Measurements from ENCODE around the gene MOBP.

Gene MOBP

DNA sequence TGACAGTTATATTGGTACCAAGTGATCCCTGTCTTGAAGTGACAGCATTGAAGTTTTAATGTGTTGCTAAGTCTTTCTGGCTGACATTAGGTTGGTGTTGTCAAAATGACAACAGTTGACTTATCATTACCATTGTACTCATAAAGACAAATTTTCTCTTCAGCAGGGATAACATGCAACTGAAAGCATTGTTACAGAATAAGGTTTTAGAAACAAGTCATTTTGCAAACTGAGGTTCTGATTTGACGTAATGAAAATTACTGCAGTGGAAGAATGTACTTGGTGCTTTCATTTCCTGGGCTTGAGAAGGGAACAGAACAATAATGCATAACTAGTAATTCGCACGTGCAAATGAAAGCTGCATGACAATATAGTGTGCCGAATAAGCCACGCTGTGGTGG is 75.1 kb downstream of the MOBP start:
- DNase-seq: no peak

- DNase-seq: no peak
Observed at GRCh38 chr3:39548282-39548681, 80.8 kb downstream of the MOBP start.

DNA sequence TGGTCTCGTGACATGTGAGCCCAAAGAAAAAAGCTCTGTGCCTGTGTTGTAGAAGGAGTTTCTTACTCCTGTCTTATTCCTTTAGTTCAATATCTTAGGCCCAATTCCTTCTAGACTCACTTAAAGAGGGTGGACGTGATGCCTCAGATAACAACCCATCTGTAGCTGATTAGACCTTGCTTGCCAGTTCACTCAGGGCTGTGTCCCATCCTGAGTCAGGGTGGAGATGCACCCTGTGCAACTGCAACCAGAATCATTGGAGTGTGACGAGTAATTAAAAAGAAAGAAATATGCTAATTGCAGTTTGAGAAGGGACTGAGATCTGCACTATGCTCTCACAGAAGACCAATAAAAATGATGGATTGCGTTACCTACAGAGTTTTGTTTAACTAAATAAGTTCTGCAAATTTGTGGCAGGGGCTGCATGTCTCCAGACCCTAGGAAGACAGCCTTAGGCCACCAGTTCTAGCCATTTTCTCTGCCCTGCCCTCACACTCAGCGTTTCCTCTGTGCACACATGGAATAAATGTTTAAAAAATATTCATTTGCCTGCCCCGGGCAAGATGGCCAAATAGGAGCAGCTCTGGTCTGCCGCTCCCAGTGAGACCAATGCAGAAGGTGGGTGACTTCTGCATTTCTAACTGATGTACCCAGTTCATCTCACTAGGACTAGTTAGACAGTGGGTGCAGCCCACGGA is 83.0 kb downstream of the MOBP start:
- no peak for DNase-seq
